ENCODE data around the gene DNMBP.

Gene DNMBP

GRCh38 chr10:99834410-99834809 is 175.3 kb downstream of the DNMBP start:
- in situ Hi-C loops (cut with MboI; ENCODE audit: low sequenced_read_pairs, unreplicated experiment), result no loop called here
- no peak for TF ChIP-seq CTCF (IDR thresholded peaks at IDR 0.05; ENCODE audit: borderline replicate concordance, control extremely low read depth, extremely low read depth, insufficient read depth, missing control alignments)
- no peak for DNase-seq (ENCODE audit: low spot score)

DNA sequence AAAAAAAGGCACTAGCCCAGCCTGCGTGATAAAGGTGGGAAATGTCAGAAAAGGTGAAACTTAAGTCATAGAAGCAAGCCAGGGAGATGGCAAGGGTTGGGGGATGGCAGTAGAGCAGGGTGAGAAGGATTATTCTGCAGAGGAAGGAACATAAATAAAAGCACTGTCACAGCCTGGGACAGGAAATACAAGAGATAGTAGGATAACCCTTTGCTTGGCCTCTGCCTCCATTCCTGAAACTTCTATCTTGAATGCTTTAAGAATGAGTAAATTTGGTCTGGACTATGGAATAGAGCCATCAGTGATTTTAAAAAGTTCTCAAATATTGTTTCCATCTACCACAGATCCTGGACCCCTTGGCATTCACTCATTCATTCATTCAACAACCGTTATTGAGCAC is 177.3 kb downstream of the DNMBP start:
- no peak for DNase-seq (ENCODE audit: low spot score)
- TF ChIP-seq CTCF (IDR thresholded peaks at IDR 0.05; ENCODE audit: borderline replicate concordance, control extremely low read depth, extremely low read depth, insufficient read depth, missing control alignments), result no peak
- in situ Hi-C loops (cut with MboI; ENCODE audit: low sequenced_read_pairs, unreplicated experiment), result no loop called here

GRCh38 chr10:99828464-99828863 is 181.3 kb downstream of the DNMBP start:
- TF ChIP-seq CTCF (IDR thresholded peaks at IDR 0.05; ENCODE audit: borderline replicate concordance, control extremely low read depth, extremely low read depth, insufficient read depth, missing control alignments), result no peak
- no peak for DNase-seq (ENCODE audit: low spot score)
- in situ Hi-C loops (cut with MboI; ENCODE audit: low sequenced_read_pairs, unreplicated experiment), result no loop called here

DNA sequence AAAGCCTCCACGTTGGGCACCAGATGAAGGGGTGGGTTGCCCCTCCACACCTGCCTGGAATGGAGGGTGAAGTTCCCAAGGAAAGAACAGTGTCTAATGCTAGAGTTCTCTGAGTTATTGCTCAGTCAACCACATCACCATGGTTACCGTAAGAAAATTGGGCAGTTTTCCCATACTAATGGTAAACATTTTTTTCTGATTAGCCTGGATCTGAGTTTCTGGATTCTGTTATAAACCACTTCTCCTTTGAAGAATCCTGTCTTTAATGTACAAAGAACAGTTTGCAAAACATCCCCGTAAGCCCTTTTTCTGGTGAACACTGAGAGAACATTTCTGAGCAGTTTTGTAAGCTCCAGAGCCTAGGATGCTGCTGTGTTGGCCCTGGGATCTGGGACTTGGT is 181.8 kb downstream of the DNMBP start:
- DNase-seq (ENCODE audit: low spot score), result no peak
- no peak for TF ChIP-seq CTCF (IDR thresholded peaks at IDR 0.05; ENCODE audit: borderline replicate concordance, control extremely low read depth, extremely low read depth, insufficient read depth, missing control alignments)
- in situ Hi-C loops (cut with MboI; ENCODE audit: low sequenced_read_pairs, unreplicated experiment), result no loop called here

All from GM13976 (cell line).